Inflammatory macrophage treated with lipopolysaccharide for 4 hours (primary cell): Measurements from ENCODE around the gene ZC3H12A.

ENCODE experiments used
- DNase-seq: peaks from one replicate; pipeline ENCODE4 v3.0.0-alpha.2; 2020

Gene ZC3H12A

DNA sequence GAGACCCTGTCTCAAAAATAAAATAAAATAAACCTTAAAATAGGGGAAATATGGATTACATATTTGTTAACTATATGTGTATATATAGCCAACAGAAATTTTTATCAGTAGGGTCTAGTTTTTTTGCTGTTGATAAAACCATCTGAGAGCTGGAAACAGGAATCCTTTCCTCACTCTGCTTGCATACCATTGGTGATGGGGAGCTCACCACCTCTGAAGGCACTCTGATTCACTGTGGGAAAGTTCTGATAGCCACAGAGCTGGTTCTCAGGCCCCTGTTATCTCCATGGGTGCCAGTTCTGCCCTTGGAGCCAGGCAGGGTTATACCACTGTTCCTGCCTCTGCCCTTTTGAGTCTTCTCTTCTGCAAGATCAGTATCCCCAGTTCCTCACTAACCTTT, 17.8 kb upstream of the ZC3H12A start:
- DNase-seq = no peak

DNA sequence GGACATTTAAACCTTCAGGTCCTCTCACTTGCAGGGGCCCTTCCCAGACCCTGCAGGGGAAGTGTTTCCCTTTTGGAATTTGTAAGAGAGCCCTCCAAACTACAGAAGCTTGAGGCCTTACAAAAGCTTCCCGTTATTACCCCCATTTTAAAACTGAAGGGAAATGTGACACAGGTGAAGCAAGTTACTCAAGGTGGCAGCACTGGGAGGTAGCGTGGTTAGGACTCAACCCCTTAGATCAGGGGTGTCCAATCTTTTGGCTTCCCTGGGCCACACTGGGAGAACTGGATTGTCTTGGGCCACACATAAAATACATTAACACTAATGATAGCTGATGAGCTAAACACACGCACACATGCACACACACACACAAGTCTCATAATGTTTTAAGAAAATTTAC, 15.8 kb upstream of the ZC3H12A start:
- DNase-seq = no peak

DNA sequence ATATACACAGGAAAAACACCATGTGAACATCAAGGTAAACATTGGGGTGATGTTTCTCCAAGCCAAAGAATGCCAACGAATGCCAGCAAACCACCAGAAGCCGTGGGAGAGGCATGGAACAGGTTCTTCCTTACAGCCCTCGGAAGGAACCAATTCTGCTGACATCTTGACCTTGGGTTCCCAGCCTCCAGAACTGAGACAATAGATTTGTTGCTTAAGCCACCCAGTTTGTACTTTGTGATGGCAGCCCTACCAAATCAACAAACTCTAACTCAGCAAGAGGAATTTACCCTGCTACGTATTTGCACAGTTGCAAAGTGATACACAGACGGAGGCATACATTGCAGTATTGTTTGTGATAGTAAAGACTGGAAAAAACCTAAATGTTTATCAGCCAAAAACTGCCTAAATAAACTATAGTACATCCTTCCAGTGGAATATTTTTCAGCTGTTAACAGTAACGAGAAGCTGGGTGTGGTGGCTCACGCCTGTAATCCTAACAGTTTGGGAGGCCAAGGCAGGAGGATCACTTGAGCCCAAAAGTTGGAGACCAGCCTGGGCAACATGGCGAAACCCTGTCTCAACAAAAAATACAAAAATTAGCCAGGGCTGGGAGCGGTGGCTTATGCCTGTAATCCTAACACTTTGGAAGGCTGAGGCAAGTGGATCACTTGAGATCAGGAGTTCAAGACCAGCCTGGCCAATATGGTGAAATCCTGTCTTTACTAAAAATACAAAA, 12.5 kb upstream of the ZC3H12A start:
- no peak for DNase-seq

DNA sequence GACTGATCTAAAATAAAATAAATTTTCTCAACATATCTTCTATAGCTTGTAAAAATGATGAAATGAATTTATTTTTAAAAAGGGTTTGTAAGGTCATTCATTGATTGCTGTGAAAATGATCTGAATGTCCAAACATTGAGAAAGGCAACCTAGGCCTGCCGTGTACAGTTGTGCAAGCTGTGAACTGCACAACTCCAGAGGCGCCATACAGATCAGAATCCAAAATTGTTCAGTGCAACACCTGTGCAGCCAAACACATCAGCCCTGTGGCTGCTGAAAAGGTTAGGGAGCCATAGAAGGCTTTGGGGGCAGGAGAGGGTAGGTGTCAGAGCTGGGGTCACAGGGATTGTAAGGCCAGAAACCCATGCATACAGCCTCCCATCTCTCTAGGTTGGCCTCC, 9.9 kb upstream of the ZC3H12A start:
- no peak for DNase-seq

DNA sequence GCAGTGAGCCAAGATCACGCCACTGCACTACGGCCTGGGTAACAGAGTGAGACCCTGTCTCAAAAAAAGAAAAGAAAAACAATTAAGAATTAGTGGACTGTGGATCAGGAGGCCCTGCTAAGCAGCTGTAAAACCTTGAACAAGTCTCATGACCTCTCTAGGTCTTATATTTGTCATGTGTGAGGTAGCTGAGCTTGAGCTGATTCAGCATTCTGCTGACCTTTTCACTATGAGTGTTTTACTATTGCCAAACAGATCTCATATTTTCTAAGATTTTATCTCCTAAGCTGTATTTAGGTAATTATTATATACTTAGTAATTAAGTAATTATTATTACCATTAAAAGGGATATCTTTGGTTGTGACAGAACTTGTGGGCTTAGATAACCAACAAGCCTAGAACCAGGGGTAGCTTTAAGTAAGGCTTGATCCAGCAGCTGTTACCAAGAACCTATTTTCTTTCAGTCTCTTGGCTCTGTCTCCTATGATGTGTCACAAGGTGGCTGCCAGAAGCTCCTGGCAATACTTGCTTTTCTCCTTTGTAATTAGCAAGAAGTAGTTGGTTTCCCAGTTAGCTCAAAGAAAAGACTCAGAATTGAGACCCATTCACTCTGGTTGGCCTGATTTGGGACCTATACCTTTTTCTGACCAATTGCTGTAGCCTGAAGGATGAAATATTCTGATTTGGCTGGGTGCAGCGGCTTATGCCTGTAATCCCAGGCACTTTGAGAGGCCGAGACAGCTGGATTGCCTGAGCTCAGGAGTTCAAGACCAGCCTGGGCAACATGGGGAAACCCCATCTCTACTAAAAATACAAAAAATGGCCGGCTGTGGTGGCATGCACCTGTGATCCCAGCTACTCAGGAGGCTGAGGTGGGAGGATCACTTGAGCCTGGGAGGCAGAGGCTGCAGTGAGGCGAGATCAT, 8.5 kb upstream of the ZC3H12A start:
- DNase-seq = peak; percentile 55

DNA sequence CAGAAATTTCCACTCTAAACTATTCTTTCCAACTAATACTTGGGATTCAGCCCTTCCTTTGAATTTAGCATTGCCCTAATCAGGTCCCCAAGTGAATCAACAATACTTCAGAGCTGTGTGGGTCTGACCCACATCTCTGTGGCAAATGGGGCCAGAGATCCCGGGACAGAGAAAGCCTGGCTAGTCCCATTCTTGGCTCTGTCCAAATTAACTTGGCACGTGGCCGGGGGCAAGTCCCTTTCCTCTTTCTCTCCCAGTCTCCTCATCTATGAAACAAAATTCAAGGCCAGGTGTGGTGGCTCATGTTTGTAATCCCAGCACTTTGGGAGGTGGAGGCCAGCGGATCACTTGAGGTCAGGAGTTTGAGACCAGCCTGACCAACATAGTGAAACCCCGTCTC, 6.3 kb upstream of the ZC3H12A start:
- DNase-seq = no peak

DNA sequence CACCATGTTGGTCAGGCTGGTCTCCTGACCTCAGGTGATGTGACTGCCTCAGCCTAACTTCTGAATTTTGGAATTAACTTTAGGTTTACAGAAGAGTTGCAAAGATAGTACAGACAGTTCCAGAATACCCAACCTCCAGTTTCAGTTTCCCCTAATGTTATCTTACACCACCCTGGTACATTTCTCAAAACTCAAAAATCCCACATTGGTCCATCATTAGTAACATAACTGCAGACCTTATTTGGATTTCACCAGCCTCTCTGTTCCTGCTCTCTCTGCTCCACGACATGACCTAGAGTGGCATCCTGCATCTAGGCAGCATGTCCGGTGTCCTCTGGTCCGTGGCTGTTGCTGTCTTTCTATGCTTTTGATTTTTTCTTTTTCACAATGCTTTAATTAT, 5.0 kb upstream of the ZC3H12A start:
- DNase-seq = peak; percentile 94

DNA sequence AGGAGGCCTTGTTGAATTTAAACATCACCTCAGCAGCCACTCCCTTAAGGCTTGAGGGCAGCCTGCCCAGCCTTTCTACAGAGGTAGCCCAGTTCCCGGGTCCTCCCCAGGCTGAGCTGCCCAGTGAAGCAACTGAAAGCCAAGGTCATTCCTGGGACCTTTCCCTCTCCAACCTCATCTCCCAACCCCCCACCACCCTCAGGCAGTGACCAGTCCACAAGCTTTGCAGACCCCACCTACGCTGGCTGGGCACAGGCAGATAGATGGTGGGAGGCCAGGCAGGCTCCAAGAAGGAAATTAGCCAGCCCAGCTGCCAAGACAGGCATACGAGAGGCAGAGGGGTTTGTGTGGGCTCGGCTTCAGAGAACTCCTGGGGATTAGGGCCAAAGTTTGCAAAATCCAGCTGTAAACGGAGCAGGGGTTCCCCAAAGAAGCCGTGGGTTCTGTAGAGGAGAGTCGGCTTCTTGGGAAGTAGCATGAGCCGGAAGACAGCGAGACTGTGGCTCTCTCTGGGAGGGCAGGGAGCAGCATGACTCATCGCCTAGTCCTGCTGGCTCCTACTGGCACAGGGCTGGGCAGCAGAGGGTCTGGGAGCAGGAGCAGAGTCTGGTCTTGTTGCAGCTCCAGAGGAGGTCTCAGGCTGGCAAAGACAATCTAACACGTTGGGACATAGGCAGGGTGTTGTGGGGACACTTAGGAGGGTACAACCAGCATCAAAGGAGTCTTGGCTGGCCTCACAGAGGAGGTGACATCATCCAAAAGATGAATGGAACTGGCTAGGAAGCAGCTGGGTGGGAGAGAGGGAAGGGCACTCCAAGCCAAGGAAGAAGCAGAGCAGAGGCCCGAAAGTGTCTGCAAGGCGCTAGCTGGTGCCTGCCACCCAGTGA, 2.8 kb upstream of the ZC3H12A start:
- DNase-seq = peak; percentile 88

DNA sequence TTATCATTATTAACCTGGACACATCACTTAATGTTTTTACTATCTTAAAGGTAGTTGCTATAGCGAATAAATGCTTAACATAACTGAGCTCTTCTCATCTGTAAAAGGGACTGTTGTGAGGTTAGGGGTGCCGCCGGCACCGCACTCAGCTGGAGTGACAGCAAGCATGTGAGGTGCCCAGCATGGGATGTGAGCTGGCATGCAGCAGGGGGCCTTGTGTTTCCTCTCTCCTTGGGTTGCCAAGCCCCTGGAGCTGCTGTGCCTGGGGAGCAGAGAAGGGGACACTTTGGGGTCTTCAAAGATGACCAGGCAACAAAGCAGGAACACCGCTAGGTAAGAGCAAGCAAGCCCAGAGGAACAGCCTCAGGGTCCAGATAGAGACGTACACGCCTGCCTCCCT, 2.1 kb upstream of the ZC3H12A start:
- no peak for DNase-seq

DNA sequence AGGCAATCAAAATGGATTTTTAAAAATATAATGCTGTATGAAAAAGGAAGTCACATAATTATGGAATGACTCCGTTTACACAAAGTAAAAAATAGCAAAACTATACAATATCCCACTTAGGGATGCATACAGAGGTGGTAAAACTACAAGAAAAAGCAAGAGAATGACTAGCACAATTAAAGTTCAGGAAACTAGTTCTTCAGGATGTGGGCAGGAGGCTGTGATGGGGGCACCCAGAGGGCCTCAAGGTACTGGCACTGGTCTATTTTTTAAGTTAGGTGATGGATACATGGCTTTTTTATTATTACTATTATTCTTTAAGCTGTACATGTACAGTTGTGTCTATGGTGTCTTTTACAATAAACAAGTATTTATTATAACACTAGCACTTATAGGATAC, 1.4 kb upstream of the ZC3H12A start:
- DNase-seq = no peak

DNA sequence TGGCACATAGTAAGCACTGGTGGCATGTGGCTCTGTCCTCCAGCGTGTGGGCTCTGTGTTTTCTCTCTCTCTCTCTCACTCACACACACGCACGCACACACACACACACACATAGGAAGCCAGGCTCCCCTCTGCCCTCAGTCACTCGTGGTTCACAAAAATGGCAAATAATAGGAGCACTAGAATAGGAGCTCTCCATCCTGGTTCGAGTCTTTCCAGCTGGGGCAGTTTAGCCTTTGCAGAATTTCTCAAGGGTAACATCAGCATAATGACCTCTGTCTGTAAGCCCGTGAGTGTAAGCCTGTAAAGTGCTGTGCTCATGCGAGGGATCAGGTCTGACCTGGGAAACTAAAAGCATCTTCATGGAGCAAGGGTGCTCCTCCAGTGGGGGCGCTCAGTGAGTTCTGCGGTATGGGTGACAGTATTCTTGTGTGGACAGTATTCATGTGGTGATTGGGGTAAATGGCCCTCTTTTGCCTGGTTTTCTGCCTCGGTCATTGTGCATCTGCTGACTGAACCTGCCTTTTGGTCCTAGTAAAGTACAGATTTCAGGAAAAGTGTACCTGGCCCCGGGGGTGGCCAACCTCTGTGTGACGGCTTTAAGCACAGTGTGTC, 842 bp upstream of the ZC3H12A start:
- DNase-seq = peak; percentile 63

DNA sequence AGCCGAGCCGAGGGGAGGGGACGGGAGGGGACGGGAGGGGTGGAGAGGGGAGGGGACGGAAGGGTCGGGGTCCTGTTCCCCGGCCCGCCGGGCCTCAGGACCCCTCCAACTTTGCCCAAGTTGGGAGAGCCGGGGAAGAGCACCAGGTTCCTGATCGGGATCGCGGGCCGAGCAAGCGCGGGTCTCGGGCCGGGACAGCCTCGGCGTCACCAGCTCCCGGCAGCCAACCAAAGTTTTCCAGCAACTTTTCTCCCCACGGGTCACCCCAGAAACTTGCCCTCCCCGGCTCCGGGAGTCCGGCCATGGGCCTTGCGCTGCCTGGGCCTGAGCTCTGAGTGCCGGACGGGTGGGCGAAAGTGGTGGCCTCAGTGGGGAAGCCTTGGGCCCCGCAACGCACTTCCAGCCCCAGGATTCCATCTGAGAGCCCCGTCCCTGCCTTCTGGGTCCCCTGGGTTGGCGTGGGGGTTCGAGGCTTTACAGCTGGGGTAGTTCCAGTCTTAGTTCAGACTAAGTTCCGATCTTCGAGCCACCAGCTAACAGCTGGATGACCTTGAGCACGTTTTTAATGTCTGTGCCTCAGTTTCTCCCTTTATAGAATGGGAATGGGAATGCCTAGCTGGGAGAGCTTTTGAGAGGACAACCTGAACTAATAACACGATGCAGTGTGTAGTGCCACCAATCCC, 458 bp downstream of the ZC3H12A start:
- DNase-seq = no peak

DNA sequence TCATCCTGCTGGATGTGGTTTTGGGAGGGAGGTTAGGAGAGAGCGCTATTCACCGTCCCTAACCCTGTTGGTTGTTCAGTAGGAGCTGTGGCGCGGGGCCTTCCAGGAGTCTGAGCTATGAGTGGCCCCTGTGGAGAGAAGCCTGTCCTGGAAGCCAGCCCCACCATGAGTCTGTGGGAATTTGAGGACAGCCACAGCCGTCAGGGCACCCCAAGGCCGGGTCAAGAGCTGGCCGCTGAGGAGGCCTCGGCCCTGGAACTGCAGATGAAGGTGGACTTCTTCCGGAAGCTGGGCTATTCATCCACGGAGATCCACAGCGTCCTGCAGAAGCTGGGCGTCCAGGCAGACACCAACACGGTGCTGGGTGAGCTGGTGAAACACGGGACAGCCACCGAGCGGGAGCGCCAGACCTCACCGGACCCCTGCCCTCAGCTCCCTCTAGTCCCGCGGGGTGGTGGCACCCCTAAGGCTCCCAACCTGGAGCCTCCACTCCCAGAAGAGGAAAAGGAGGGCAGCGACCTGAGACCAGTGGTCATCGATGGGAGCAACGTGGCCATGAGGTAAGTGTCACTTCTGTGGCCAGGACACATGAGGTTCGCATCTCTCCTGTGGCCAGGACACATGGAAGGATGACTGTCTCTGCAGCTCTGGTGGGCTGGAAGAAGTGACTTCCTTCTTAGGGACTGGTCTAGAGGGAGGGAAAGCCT, 1.2 kb downstream of the ZC3H12A start:
- no peak for DNase-seq

DNA sequence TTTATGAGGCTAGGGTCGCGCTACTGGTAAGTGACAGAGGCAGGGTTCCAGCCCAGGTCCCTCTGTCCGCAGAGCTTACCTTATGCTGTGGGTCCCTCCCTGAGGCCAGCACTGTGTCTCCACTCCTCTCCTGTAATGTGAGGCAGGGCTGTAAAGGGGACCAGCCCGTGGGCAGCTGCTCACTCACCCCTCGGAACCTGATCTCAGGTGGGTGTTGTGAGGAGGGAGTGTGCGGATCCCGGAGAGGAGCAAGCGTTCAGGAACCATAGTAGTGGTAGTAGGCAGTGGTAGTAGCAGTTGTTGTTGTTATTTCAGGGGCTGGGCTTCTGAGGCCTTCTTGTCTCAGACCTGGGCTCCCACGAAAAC, 1.7 kb downstream of the ZC3H12A start:
- no peak for DNase-seq

DNA sequence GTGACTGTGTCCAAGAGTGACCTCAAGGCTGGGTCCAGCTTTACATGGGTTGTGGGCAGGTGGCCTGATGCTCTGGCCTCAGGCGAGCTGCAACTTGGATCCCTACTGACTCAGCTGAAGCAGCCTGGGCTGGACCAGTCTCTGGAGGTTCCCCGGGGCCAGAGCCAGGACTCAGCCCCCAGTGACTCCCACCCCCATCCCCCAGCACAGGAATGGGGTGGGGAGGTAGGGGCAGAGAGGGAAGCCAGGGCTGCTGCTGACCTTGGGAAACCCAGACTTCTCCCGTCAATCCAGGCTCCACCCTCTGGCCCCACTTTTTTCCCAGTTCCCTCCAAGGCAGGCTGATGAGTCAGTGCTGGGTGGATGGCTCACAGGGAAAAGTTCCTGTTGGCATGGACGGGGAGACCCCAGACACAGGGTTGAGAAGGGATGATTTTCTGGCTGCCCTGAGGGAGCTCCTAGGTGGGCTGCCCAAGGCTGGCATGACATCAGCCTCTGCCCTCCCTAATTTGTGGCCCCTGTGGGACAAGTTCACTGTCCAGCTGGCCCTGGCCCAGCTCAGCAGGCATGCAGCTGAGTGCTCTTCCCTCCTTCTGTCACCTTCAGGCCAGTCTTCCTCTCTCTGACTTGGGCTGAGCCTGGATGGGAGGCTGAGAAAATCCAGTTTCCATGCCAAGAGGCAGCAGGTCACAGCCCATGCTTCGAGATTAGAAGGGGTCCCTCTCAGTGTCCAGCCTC, 2.2 kb downstream of the ZC3H12A start:
- peak; percentile 78 for DNase-seq

DNA sequence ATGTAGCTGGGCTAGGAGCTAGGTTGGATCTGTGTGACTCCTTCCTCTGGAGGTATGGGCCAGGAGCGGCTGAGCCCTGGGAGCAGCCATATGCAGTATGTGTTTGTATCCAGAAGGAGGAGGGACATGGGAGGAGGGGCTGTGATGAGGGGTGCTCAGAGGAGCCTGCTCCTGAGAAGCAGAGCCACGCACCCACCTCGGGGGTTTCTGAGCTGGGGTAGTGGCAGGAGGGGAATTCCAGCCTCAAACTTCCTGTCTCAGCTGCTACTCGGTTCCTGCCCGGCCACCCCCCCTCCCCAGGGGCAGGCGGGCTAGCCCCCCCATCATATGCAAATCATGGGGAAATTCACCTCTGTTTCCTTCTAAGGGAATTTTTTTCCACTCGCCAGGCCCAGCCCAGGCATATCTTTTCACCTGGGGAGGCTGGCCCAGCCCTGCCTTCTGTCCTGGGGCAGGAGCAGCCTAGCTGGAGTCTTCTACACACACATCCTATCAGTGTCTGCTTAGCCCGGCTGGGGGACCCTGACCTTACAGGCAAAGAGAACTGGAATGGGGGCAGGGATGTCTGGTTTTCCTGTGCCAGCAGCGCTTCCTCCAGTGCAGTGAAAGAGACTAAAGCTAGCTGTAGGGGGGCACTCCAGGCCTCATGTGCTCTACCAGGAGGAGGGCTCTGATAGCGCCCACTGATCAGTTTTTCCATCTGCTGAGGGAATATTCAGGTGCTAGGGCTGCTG, 3.0 kb downstream of the ZC3H12A start:
- peak; percentile 96 for DNase-seq

DNA sequence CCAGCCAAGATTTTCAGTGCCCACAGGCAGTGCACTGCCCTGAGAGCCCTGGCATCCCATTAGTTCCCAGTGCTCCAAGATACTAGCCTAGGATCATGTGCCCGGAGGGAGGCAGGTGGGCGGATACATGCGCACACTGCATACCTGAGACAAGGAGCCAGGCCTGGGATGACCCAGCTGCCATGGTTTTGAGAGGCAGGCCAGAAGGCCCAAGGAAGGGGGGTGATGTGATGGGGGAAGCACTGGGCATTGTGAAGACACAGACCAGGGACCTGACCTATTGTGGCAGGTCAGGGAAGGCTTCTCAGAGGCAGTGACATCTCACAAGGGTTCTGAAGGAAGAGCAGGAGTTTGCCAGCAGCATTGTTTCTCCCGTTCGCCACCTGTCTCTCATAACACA, 3.6 kb downstream of the ZC3H12A start:
- no peak for DNase-seq

DNA sequence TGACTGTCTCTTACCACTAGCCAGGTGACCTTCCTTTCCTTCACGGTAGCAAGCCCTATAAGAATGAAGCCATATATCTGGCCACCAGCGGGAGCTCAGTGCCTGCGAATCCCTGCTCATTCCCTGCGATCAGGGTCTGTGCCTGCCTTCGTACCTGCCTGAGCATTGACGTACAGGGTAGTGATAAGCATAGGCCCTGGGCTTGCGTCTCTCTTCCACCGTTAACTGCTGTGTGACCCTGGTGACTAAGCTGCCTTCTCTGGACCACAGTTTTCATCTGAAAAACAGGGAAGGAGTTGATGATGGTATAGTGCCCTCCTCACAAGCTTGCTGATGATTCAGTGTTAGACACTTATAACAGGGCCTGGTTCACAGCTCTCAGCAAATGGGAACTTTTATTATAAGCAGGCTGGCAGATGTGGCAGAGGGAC, 4.1 kb downstream of the ZC3H12A start:
- DNase-seq = peak; percentile 80

DNA sequence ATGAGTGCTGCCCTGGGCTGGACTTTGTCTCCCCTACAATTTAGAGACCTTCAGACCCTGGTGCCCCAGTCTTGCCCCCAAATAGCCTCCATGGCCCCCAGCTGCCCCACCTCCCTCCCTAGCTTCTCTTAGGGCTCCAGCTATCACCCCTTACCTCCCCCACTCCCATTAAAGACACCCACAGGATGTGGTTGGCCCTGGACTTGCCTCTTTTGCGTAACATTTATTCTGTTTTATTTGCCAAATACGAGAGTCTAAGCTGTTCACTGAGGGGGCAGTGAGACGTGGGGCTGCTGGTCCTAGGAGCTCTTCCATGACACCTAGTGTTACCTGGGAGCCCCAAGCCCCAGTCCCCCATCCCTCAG, 4.5 kb downstream of the ZC3H12A start:
- DNase-seq = peak; percentile 82
